HG03521 (cell line): ENCODE data around the gene DNAH8.

Source experiments
- ATAC-seq: cut with Tn5 transposase; IDR thresholded peaks from one replicate; pipeline ENCODE4 v1.9.1; 2021; ENCODE audit warnings: mild to moderate bottlenecking, moderate library complexity; ENCODE audit not compliant: unreplicated experiment

DNAH8 gene, protein sequence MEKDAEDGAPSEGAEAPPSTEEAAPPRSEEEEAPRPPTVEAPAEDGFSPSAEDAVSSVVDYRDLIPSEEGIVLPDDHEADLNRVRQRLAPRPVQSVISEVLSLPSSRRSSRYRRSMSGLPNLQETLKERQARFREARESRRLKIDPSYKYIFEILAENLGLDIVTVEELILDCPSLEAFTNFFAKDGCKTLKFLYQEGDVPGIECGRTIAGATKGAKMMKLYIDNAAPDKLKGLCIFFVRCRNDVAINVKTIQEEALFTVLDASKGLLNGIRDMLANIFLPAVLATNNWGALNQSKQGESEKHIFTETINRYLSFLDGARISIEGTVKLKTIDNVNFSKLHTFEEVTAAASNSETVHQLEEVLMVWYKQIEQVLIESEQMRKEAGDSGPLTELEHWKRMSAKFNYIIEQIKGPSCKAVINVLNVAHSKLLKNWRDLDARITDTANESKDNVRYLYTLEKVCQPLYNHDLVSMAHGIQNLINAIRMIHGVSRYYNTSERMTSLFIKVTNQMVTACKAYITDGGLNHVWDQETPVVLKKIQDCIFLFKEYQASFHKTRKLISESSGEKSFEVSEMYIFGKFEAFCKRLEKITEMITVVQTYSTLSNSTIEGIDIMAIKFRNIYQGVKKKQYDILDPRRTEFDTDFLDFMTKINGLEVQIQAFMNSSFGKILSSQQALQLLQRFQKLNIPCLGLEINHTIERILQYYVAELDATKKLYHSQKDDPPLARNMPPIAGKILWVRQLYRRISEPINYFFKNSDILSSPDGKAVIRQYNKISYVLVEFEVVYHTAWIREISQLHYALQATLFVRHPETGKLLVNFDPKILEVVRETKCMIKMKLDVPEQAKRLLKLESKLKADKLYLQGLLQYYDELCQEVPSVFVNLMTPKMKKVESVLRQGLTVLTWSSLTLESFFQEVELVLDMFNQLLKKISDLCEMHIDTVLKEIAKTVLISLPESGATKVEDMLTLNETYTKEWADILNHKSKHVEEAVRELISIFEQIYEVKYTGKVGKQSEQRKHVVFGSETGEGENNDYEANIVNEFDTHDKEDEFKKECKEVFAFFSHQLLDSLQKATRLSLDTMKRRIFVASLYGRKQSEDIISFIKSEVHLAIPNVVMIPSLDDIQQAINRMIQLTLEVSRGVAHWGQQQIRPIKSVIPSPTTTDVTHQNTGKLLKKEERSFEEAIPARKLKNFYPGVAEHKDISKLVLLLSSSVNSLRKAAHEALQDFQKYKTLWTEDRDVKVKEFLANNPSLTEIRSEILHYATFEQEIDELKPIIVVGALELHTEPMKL (N-terminal part only)

GRCh38 chr6:38715016-38715689 lies at the start of gene DNAH8:
Gene DNAH8 (plus strand): TSS chr6:38715311. CDS start chr6:38722810, 7,499 bp downstream.
- ATAC-seq = no peak

GRCh38 chr6:38671885-38672467 lies 43.1 kb upstream of the DNAH8 start:
- ATAC-seq = peak; percentile 82

DNA sequence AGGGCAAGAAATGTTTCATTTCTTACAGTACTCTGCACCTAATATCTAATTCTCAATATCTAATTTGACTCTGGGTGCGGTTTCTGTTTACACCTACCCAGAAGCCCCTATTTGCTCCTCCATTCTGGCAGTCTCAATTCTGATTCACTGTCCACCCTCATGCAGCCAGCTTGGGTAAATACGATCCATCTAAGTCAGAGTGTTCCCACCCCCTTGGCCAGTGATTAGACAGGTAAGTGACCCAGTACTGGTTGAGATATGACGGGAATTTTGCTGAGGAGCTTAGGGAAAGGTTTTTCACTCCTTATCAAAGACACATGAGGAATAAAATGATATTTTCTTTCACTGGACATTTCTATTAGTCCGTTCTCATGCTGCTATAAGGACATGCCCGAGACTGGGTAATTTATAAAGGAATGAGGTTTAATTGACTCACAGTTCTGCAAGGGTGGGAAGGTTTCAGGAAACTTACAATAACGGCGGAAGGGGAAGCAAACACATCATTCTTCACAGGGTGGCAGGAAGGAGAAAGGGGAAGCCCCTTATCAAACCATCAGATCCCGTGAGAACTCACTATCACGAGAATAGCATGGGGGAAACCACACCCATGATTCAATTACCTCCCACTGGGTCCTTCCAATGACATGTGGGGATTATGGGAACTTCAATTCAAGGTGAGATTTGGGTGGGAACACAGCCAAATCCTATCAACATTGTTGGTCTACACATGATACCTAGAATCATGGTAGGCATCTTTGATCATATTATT lies 41.5 kb upstream of the DNAH8 start:
- no peak for ATAC-seq

DNA sequence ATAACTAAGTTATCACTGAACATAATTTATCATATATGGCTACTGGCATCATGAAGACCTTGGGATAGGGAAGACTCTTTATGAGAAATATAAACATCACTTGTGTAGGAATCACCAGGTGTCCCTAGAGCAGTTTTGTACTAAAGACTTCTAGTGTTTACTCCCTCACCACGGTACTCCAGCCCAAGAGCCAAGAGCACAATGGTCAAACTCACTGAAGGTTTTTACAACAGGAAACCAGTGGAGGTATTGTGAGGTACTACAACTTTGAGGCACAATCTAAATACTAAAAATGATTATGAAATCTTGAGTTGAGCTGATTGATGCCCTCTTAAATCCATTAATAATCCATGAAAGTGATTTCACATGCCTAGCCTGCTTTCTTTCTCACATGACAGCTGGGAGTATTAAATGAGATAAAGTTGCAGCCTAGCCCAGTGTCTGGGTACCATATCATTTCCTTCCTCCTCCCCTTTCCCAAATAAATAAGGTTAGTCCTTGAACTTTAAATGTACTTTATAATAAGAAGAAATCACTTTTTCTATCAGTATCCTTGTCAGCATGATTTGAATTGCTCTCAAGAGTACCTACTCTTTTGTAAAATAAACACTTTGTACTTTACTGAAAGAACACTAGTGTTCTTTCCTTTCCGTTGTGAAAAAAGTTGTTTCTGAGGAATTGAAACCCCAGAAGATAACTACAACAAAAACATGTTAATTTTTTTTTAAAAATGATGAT lies 38.7 kb upstream of the DNAH8 start:
- ATAC-seq = no peak

GRCh38 chr6:38676974-38677544 lies 38.1 kb upstream of the DNAH8 start:
- ATAC-seq = no peak

- ATAC-seq = no peak
Observed at GRCh38 chr6:38678178-38678760, 36.8 kb upstream of the DNAH8 start.

DNA sequence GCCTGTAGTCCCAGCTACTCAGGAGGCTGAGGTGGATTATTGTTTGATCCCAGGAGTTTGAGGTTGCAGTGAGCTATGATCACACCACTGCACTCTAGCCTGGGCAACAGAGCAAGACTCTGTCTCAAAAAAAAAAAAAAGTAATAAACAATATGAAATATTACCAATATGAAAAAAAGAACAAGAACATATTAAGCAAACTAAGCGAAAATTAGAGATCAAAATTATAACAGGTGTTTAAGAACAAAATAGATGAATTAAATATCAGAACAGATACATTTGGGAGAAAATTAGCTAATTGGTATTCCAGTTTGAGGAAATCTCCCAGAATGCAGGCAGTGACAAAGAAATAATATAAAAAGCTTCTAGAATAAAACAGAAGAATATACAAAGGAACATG lies 35.4 kb upstream of the DNAH8 start:
- ATAC-seq = no peak

DNA sequence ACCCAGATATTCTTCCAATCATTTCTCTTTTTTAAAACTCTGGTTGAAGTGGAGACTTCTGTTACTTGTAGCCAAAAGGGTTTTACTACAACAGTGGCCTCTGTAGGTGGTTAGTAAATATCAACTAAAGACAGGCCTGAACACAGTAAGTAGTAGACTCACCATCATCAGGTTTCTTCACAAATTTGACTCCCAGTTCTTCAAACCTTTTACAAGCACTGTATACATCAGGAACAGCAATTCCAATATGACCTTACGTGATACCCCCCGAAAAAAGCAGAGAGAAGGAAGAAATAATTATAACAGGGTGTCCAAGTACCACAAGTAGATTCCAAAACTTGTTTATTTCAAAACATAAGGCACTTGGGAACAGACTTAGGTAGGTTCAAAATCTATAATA lies 33.3 kb upstream of the DNAH8 start:
- ATAC-seq = no peak

DNA sequence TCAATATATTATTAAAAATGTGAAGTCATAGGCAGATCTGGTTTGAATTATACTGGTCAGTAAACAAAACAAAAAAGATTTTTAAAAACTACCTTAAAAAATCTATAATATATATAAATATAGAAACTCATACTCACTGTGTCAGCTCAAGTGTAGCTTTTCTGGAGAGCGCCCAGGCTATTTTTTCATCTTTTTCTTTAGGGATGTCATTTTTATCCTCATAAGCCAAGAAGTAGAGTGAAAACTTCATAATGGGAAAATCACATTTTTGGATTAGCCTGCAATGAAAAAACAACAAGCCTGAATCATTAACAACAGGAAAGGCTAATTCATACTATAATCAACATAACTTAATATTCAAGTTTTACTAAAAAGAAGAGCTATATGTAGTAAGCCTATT lies 30.9 kb upstream of the DNAH8 start:
- ATAC-seq = no peak

DNA sequence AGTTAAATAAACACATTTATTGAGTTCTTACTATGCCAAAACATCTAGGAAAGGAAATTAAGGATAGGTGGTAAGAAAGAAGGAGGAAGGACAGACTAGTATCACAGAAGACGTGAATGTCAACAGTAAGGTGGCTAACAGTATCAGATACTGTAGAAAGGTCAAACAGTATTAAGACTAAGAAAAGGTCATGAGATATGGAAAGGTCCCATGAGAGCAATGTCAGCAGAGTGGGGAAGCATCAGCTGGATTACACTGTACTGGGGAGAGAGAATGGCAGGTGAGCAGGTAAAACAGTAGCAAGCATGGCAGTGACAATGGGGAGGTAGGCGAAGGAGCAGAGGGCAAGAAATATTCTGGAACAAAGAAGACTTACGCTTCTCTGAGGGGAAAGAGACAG lies 30.2 kb upstream of the DNAH8 start:
- ATAC-seq = no peak

- no peak for ATAC-seq
Observed at GRCh38 chr6:38686270-38687042, 28.7 kb upstream of the DNAH8 start.

GRCh38 chr6:38687043-38687353 lies 28.1 kb upstream of the DNAH8 start:
- ATAC-seq = no peak

DNA sequence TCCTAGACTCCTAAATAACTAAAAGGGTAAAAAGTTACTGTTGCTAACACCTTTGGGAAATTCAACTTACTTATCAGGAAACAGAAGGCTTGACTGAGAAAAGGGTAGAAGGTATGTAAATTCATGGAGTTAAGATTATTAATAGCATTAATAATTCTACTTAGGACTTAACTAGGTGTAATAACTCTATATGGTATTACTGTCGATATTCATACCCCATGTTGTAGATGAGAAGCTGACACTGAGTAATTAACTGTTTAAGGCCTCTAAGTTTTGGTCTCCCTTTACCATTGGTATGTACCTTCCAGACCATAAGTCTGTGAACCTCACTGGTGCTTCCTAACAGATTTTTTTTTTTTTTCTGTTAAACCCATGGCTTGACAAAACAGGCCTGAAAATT lies 27.6 kb upstream of the DNAH8 start:
- ATAC-seq = no peak

- ATAC-seq = no peak
Observed at GRCh38 chr6:38688579-38689087, 26.5 kb upstream of the DNAH8 start.

DNA sequence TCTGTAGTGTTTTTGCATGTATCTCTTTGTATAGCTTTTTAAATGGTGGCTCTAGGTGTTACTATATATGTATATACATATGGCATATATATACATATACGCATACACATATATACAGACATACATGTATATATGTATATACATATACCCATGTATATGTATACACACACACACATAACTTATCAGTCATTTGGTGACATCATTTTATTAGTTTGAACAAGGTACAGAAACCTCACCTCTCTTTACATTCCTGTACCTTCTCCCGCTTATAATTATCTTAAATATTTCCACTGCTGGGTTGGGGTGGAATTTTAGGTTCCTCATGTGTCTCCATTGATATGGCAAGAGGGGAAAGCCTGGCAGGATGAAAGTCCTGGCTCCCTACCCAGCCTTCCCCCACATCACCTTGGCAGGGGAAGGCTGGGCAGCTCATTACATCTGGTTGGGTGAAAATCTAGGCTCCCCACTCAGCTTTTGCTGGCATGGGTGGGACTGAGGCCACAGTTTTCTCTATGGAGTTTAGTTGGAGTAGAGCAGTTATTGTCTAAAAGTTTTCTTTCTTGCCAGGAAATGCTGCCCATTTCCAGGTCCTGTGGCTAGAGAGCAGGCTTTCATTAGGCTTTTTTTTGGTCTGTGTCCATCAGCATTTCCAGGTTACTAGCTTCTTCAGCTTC lies 19.7 kb upstream of the DNAH8 start:
- no peak for ATAC-seq

- ATAC-seq = no peak
Observed at GRCh38 chr6:38695933-38696332, 19.2 kb upstream of the DNAH8 start.

DNA sequence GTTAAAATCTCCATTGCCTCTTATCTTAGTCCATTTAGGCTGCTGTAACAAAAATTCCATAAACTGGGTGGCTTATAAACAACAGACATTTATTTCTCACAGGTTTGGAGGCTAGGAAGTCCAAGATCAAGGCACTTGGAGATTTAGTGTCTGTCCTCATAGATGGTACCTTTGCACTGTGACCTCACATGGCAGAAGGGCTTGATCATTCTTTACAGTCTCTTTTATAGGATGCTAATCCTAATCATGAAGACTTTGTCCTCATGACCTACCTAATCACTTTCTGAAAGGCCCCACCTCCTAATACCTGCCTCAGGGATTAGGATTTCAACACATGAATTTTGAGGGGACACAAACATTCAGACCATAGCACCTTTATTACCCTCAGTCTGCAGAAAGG lies 18.8 kb upstream of the DNAH8 start:
- ATAC-seq = no peak
